ENCODE data around the gene ELOVL1.

DNA sequence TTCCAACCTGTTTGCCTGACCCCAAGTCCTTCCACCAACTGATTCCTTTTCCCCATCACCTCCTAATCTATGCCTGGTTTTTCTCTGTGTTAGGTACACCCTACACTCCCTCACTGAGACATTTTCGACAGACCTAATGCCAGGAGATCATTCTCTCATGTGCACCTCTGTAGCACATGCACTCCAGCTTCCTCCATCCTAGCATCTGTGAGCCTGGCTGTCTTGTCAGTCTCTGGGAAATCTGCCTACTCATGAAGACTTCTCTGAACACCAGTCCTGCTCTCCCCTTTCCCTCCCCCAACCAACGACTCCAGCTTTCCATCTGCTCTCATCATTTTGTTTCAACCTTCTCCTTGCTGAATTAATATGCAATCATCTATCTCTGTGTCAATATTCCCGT, 20.8 kb upstream of the ELOVL1 start:
- TF ChIP-seq SP1 (IDR thresholded peaks at IDR 0.05) (no peak), SUZ12 (IDR thresholded peaks at IDR 0.05) (no peak), BHLHE40 (IDR thresholded peaks at IDR 0.05; ENCODE audit: borderline replicate concordance) (no peak), FOXM1 (IDR thresholded peaks at IDR 0.05; ENCODE audit: borderline replicate concordance) (no peak), NFRKB (IDR thresholded peaks at IDR 0.05) (no peak)
